AG09309 (cell line): ENCODE measurements around the gene PRRT1B.

Experiments
- DNase-seq: peaks from one replicate; pipeline ENCODE4 v3.0.0-alpha.2; 2010; ENCODE audit warnings: low read depth
- H3K4me3 ChIP-seq: 2 replicates; pipeline ENCODE4 v1.5.1; 2011; ENCODE audit warnings: mild to moderate bottlenecking, low read depth, low read length, moderate library complexity; ENCODE audit not compliant: control insufficient read depth
- CTCF ChIP-seq: IDR thresholded peaks from 2 replicates; pipeline ENCODE4 v1.5.1; 2011; ENCODE audit warnings: mild to moderate bottlenecking, low read depth, low read length, inconsistent platforms; ENCODE audit not compliant: insufficient read depth, control insufficient read depth; ENCODE audit errors: missing control alignments

The PRRT1B gene

GRCh38 chr9:131582466-131583336, 37.4 kb downstream of the PRRT1B start:
- no peak for DNase-seq
- no peak overlapping the region for H3K4me3 ChIP-seq
- no peak for TF ChIP-seq CTCF

- TF ChIP-seq CTCF = no peak
- no peak overlapping the region for H3K4me3 ChIP-seq
- DNase-seq = no peak
These were observed 38.0 kb downstream of the PRRT1B start for GRCh38 chr9:131583337-131583645.

- no peak for TF ChIP-seq CTCF
- no peak overlapping the region for H3K4me3 ChIP-seq
- no peak for DNase-seq
These were observed 38.7 kb downstream of the PRRT1B start for GRCh38 chr9:131583836-131584555.

- DNase-seq = no peak
- no peak for TF ChIP-seq CTCF
- no peak overlapping the region for H3K4me3 ChIP-seq
These were observed 39.5 kb downstream of the PRRT1B start for GRCh38 chr9:131584858-131585257.

GRCh38 chr9:131585375-131585774, 40.1 kb downstream of the PRRT1B start:
- no peak for TF ChIP-seq CTCF
- DNase-seq = no peak
- no peak overlapping the region for H3K4me3 ChIP-seq

- H3K4me3 ChIP-seq = no peak overlapping the region
- TF ChIP-seq CTCF = no peak
- DNase-seq = no peak
These were observed 42.0 kb downstream of the PRRT1B start for GRCh38 chr9:131587331-131587730.

GRCh38 chr9:131587906-131588305, 42.6 kb downstream of the PRRT1B start:
- TF ChIP-seq CTCF = no peak
- H3K4me3 ChIP-seq = no peak overlapping the region
- DNase-seq = no peak
